Suprapubic skin (tissue), 4 donors: ENCODE results near the gene EVI5L. TPM values are rescaled to one million over a fixed set of nuclear protein-coding genes. Genes with fewer than 3 reads are reported as not detected.

Source experiments
- DNase-seq, 2 donors: peaks; one replicate each; pipeline ENCODE4 v3.0.0-alpha.2; 2019; ENCODE audit warnings: low spot score in 2 of 2
- H3K27ac ChIP-seq: fragments of 200-600 bp; sonication (generic); one replicate; pipeline ENCODE4 v1.5.1; 2019
- H3K27me3 ChIP-seq: fragments of 200-600 bp; sonication (generic); one replicate; pipeline ENCODE4 v1.5.1; 2019
- H3K36me3 ChIP-seq: fragments of 200-600 bp; sonication (generic); one replicate; pipeline ENCODE4 v1.5.1; 2019
- H3K4me1 ChIP-seq: fragments of 200-600 bp; sonication (generic); one replicate; pipeline ENCODE4 v1.5.1; 2019
- H3K4me3 ChIP-seq: fragments of 200-600 bp; sonication (generic); one replicate; pipeline ENCODE4 v1.5.1; 2019; ENCODE audit warnings: mild to moderate bottlenecking
- H3K9me3 ChIP-seq: fragments of 200-600 bp; sonication (generic); one replicate; pipeline ENCODE4 v1.5.1; 2019
- CTCF ChIP-seq, 2 donors: fragments of 200-600 bp in 1 of 2; fragments of 450-650 bp in 1 of 2; sonication (generic) in 1 of 2; IDR thresholded peaks; one replicate each; pipeline ENCODE4 v1.5.1; 2016 to 2019; ENCODE audit warnings: antibody characterized with exemption in 2 of 2, mild to moderate bottlenecking in 1 of 2, moderate library complexity in 1 of 2
- EP300 ChIP-seq: sonication (generic); formaldehyde crosslinking; IDR thresholded peaks from one replicate; pipeline ENCODE4 v1.6.1; 2017; ENCODE audit warnings: antibody characterized with exemption
- POLR2A ChIP-seq, 2 donors: fragments of 450-650 bp; IDR thresholded peaks; one replicate each; pipeline ENCODE4 v1.6.1; 2017; ENCODE audit warnings: antibody characterized with exemption in 2 of 2, mild to moderate bottlenecking in 2 of 2, moderate library complexity in 2 of 2
- POLR2AphosphoS5 ChIP-seq, 3 donors: sonication (generic); formaldehyde crosslinking; IDR thresholded peaks; one replicate each; pipeline ENCODE4 v1.6.1; 2017; ENCODE audit warnings: antibody characterized with exemption in 3 of 3
- WGBS: methylation state at CpG from one replicate; pipeline ENCODE4 v1.1.5; 2018; 5-methylcytosine and 5-hydroxymethylcytosine counted together
- total RNA-seq, 4 donors: library from RNA; depleted of rRNA; stranded (reverse); fragments of >200 nt; gene quantifications; one replicate each; pipeline ENCODE4 v1.1.0, GENCODE V29; 2016

EVI5L gene
- total RNA-seq, 4 donors from 2014 or later = 17.2 to 29.4 (median 25.6) TPM

DNA sequence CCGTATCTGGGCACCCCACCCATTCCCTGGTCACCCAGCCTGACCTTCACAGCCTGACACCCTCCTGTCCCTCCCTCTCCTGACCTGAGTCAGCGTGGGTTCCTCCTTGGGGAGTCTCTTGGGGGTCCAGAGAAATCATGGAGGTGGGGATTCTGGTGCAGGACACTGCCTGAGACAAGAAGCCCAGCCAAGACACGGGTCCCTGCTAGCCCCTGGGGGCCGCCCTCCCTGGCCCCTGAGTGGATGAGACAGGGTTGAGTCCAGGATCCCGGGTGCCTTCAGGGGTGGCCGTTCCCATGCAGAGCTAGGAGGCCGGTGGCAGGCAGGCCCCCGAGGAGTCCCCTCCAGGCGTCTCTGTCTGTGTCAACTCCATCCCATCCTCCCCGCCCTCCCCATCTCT, 75.2 kb downstream of the EVI5L start:
- Histone ChIP-seq H3K36me3 (peaks cover 20% of the 10 kb centered on the region), H3K27me3 (no peaks in the 10 kb centered on the region), H3K4me3 (peak overlapping the region; percentile 86), H3K4me1 (peaks cover 73% of the 10 kb centered on the region), H3K27ac (no peak overlapping the region), H3K9me3 (no peaks in the 10 kb centered on the region)
- peak in 1 of 2 donors; percentile 65 for DNase-seq
- TF ChIP-seq EP300 (no peak), CTCF (IDR thresholded peaks at IDR 0.05) (no peak), POLR2A (IDR thresholded peaks at IDR 0.05) (no peak)
- 57% methylated on average over 10 of the region's 10 CpGs for WGBS

GRCh38 chr19:7905859-7906258, 75.8 kb downstream of the EVI5L start:
- H3K4me1 ChIP-seq = peaks cover 68% of the 10 kb centered on the region
- TF ChIP-seq CTCF (IDR thresholded peaks at IDR 0.05) (no peak), EP300 (no peak), POLR2A (IDR thresholded peaks at IDR 0.05) (no peak), POLR2AphosphoS5 (IDR thresholded peaks at IDR 0.05) (no peak)
- peak in 1 of 2 donors; percentile 66 for DNase-seq
- H3K9me3 ChIP-seq = no peaks in the 10 kb centered on the region
- no peak overlapping the region for H3K4me3 ChIP-seq
- no peak overlapping the region for H3K27ac ChIP-seq
- no peaks in the 10 kb centered on the region for H3K27me3 ChIP-seq
- 91% methylated on average over 10 of the region's 10 CpGs for WGBS
- H3K36me3 ChIP-seq = peaks cover 26% of the 10 kb centered on the region

GRCh38 chr19:7907122-7907521, 77.1 kb downstream of the EVI5L start:
- Histone ChIP-seq H3K4me3 (no peak overlapping the region), H3K27ac (no peak overlapping the region), H3K9me3 (no peaks in the 10 kb centered on the region), H3K4me1 (peaks cover 65% of the 10 kb centered on the region), H3K36me3 (peaks cover 39% of the 10 kb centered on the region), H3K27me3 (no peaks in the 10 kb centered on the region)
- DNase-seq = peak in 1 of 2 donors; percentile 63
- WGBS = 59% methylated on average over 19 of the region's 19 CpGs
- no peak for TF ChIP-seq EP300
- no peak for TF ChIP-seq POLR2AphosphoS5 (IDR thresholded peaks at IDR 0.05)
- TF ChIP-seq POLR2A (IDR thresholded peaks at IDR 0.05) = no peak
- TF ChIP-seq CTCF (IDR thresholded peaks at IDR 0.05) = no peak

DNA sequence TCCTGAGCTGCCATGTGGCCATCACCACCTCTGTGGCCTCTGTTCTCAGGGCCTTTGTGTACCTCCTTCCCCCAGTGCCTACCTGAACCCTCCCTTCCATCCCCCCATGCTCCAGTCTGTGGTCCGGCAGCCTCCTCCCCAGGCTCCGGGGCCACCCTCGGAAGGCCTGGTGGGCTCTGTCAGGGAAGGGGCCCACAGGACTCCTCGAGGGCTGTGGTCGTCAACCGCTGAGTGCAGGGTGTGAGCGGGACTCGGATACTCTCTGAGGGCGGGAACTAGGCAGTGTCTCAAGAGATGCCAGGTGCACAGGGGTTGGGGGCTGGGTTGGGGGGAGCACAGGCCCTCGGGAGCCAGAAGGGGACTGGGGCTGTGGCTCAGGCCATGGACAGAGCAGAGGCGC, 77.5 kb downstream of the EVI5L start:
- Histone ChIP-seq H3K9me3 (no peaks in the 10 kb centered on the region), H3K4me3 (no peak overlapping the region), H3K36me3 (peaks cover 43% of the 10 kb centered on the region), H3K27ac (no peak overlapping the region), H3K4me1 (peaks cover 61% of the 10 kb centered on the region), H3K27me3 (no peaks in the 10 kb centered on the region)
- TF ChIP-seq POLR2A (IDR thresholded peaks at IDR 0.05) = no peak
- TF ChIP-seq CTCF (IDR thresholded peaks at IDR 0.05) = no peak
- no peak for TF ChIP-seq POLR2AphosphoS5 (IDR thresholded peaks at IDR 0.05)
- no peak for TF ChIP-seq EP300
- no peak for DNase-seq
- 84% methylated on average over 11 of the region's 11 CpGs for WGBS

- H3K4me1 ChIP-seq = peaks cover 55% of the 10 kb centered on the region
- H3K9me3 ChIP-seq = no peaks in the 10 kb centered on the region
- H3K27me3 ChIP-seq = no peaks in the 10 kb centered on the region
- H3K4me3 ChIP-seq = no peak overlapping the region
- peaks cover 49% of the 10 kb centered on the region for H3K36me3 ChIP-seq
- TF ChIP-seq CTCF (IDR thresholded peaks at IDR 0.05) = no peak
- no peak for TF ChIP-seq POLR2A (IDR thresholded peaks at IDR 0.05)
- TF ChIP-seq EP300 = no peak
- no peak for TF ChIP-seq POLR2AphosphoS5 (IDR thresholded peaks at IDR 0.05)
- 79% methylated on average over 14 of the region's 14 CpGs for WGBS
- H3K27ac ChIP-seq = no peak overlapping the region
- no peak for DNase-seq
Observed at GRCh38 chr19:7908078-7908699, 78.2 kb downstream of the EVI5L start.
